Sigmoid colon (tissue), 7 donors: Measurements from ENCODE around the gene MAPK10. TPM values are rescaled to one million over a fixed set of nuclear protein-coding genes. Genes with fewer than 3 reads are reported as not detected.

Experiments used
- DNase-seq: peaks from one replicate; pipeline ENCODE4 v3.0.0-alpha.2; 2019
- H3K27ac ChIP-seq, 4 donors: fragments of 200-600 bp; sonication (generic); one replicate each; pipeline ENCODE4 v1.5.1; 2016 to 2019; ENCODE audit warnings: mild to moderate bottlenecking in 1 of 4
- H3K27me3 ChIP-seq, 3 donors: fragments of 200-600 bp; sonication (generic); one replicate each; pipeline ENCODE4 v1.5.1; 2019; ENCODE audit warnings: mild to moderate bottlenecking in 1 of 3
- H3K36me3 ChIP-seq, 4 donors: fragments of 200-600 bp; sonication (generic); one replicate each; pipeline ENCODE4 v1.5.1; 2016 to 2019
- H3K4me1 ChIP-seq, 4 donors: fragments of 200-600 bp; sonication (generic); one replicate each; pipeline ENCODE4 v1.5.1; 2017 to 2019
- H3K4me3 ChIP-seq, 4 donors: fragments of 200-600 bp; sonication (generic); one replicate each; pipeline ENCODE4 v1.5.1; 2017 to 2019; ENCODE audit warnings: mild to moderate bottlenecking in 2 of 4, moderate library complexity in 1 of 4
- H3K9me3 ChIP-seq, 4 donors: fragments of 200-600 bp in 3 of 4; sonication (generic) in 3 of 4; one replicate each; pipeline versions ENCODE4 v1.5.1 to v1.6.1; 2013 to 2019
- CTCF ChIP-seq, 4 experiments: fragments of 450-650 bp in 3 of 4; fragments of 200-600 bp in 1 of 4; IDR thresholded peaks; one replicate each; pipeline ENCODE4 v1.5.1; 2016 to 2019; ENCODE audit warnings: antibody characterized with exemption in 4 of 4, mild to moderate bottlenecking in 3 of 4, moderate library complexity in 2 of 4
- EP300 ChIP-seq, 4 donors: sonication (generic); formaldehyde crosslinking; IDR thresholded peaks; one replicate each; pipeline ENCODE4 v1.6.1; 2017; ENCODE audit warnings: antibody characterized with exemption in 4 of 4
- POLR2A ChIP-seq, 2 donors: fragments of 450-650 bp; IDR thresholded peaks; one replicate each; pipeline ENCODE4 v1.6.1; 2016; ENCODE audit warnings: antibody characterized with exemption in 2 of 2, mild to moderate bottlenecking in 2 of 2, moderate library complexity in 2 of 2
- POLR2AphosphoS5 ChIP-seq, 4 donors: sonication (generic); formaldehyde crosslinking; IDR thresholded peaks; one replicate each; pipeline ENCODE4 v1.6.1; 2017; ENCODE audit warnings: antibody characterized with exemption in 4 of 4
- WGBS, 2 donors: extraction: QIAGEN DNeasy Blood & Tissue Kit; methylation state at CpG; one replicate each; pipeline ENCODE4 v1.1.7; 2013; 5-methylcytosine and 5-hydroxymethylcytosine counted together
- intact Hi-C: fragments of 100-400 bp; cut with DNase I; formaldehyde crosslinking; loops from one replicate; pipeline ENCODE4 v1.15.1; 2023
- polyA plus RNA-seq, 3 donors: library from polyadenylated mRNA; stranded (reverse); fragments of 200-250 nt; gene quantifications; one replicate each; pipeline ENCODE4 v1.2.3, GENCODE V29; 2013
- total RNA-seq, 4 donors: library from RNA; depleted of rRNA; stranded (reverse); fragments of >200 nt; gene quantifications; one replicate each; pipeline ENCODE4 v1.1.0, GENCODE V29; 2016
- donor health status: healthy with polysubstance abuse.
- donor health status: Bipolar disorder and iron deficiency.
- donor health status: healthy.

MAPK10 gene
- total and polyA plus RNA-seq, 7 donors = 3.0 to 28.5 (median 24.3) TPM

- no peaks in the 10 kb centered on the region for H3K27me3 ChIP-seq
- no peak overlapping the region for H3K27ac ChIP-seq
- no peak for TF ChIP-seq POLR2AphosphoS5 (IDR thresholded peaks at IDR 0.05)
- no peak for TF ChIP-seq CTCF (IDR thresholded peaks at IDR 0.05)
- no peak for DNase-seq
- no peaks in the 10 kb centered on the region for H3K36me3 ChIP-seq
- 80 to 86% methylated on average over 1 of the region's 1 CpG for WGBS, 2 donors
- intact Hi-C loops = no loop called here
- no peaks in the 10 kb centered on the region for H3K9me3 ChIP-seq
- no peak overlapping the region for H3K4me3 ChIP-seq
- H3K4me1 ChIP-seq = peaks cover 0 to 30% (median 18%) of the 10 kb centered on the region in 4 donors
These were observed 324.2 kb downstream of the MAPK10 start for GRCh38 chr4:86035688-86036087.

- Histone ChIP-seq H3K9me3 (no peaks in the 10 kb centered on the region), H3K36me3 (no peaks in the 10 kb centered on the region), H3K27me3 (no peaks in the 10 kb centered on the region), H3K4me1 (peaks cover 0 to 30% (median 18%) of the 10 kb centered on the region in 4 donors), H3K4me3 (no peak overlapping the region), H3K27ac (no peak overlapping the region)
- intact Hi-C loops = no loop called here
- no peak for DNase-seq
- 88 to 93% methylated on average over 2 of the region's 2 CpGs for WGBS, 2 donors
- no peak for TF ChIP-seq EP300 (IDR thresholded peaks at IDR 0.05)
- TF ChIP-seq POLR2AphosphoS5 (IDR thresholded peaks at IDR 0.05) = no peak
- TF ChIP-seq POLR2A (IDR thresholded peaks at IDR 0.05) = no peak
These were observed 325.2 kb downstream of the MAPK10 start for GRCh38 chr4:86034616-86035015.

- Histone ChIP-seq H3K27ac (peak overlapping the region in 3 of 4 donors; percentile 63 to 80 (median 76)), H3K4me1 (peaks cover 0 to 30% (median 18%) of the 10 kb centered on the region in 4 donors), H3K4me3 (no peak overlapping the region), H3K9me3 (no peaks in the 10 kb centered on the region), H3K36me3 (no peaks in the 10 kb centered on the region), H3K27me3 (no peaks in the 10 kb centered on the region)
- intact Hi-C loops = no loop called here
- 40 to 73% methylated on average over 4 of the region's 4 CpGs for WGBS, 2 donors
- DNase-seq = peak; percentile 76
- TF ChIP-seq EP300 (IDR thresholded peaks at IDR 0.05) = no peak
- TF ChIP-seq POLR2AphosphoS5 (IDR thresholded peaks at IDR 0.05) = no peak
- TF ChIP-seq CTCF (IDR thresholded peaks at IDR 0.05) = no peak
These were observed 326.7 kb downstream of the MAPK10 start for GRCh38 chr4:86033171-86033570.

GRCh38 chr4:86032476-86033022, 327.3 kb downstream of the MAPK10 start:
- TF ChIP-seq POLR2AphosphoS5 (IDR thresholded peaks at IDR 0.05) (peak in 1 of 4 donors; percentile 31), CTCF (IDR thresholded peaks at IDR 0.05) (no peak)
- WGBS, 2 donors = 31 to 67% methylated on average over 4 of the region's 4 CpGs
- Histone ChIP-seq H3K9me3 (no peaks in the 10 kb centered on the region), H3K4me3 (no peak overlapping the region), H3K27ac (peak overlapping the region; percentile 33 to 80 (median 70)), H3K4me1 (peaks cover 0 to 26% (median 18%) of the 10 kb centered on the region in 4 donors), H3K36me3 (no peaks in the 10 kb centered on the region), H3K27me3 (no peaks in the 10 kb centered on the region)
- DNase-seq = peak; percentile 59
- intact Hi-C loops = no loop called here

- H3K36me3 ChIP-seq = no peaks in the 10 kb centered on the region
- intact Hi-C loops = no loop called here
- no peak for TF ChIP-seq EP300 (IDR thresholded peaks at IDR 0.05)
- no peak for TF ChIP-seq POLR2A (IDR thresholded peaks at IDR 0.05)
- no peak for TF ChIP-seq CTCF (IDR thresholded peaks at IDR 0.05)
- TF ChIP-seq POLR2AphosphoS5 (IDR thresholded peaks at IDR 0.05) = no peak
- no peak overlapping the region for H3K4me3 ChIP-seq
- 79 to 87% methylated on average over 3 of the region's 3 CpGs for WGBS, 2 donors
- peak overlapping the region in 3 of 4 donors; percentile 63 to 80 (median 76) for H3K27ac ChIP-seq
- no peak for DNase-seq
- H3K27me3 ChIP-seq = no peaks in the 10 kb centered on the region
- H3K9me3 ChIP-seq = no peaks in the 10 kb centered on the region
- peaks cover 0 to 25% (median 18%) of the 10 kb centered on the region in 4 donors for H3K4me1 ChIP-seq
These were observed 327.9 kb downstream of the MAPK10 start for GRCh38 chr4:86031927-86032326.
